ENCODE data around the gene PARP3. TPM values are rescaled to one million over a fixed set of nuclear protein-coding genes. Genes with fewer than 3 reads are reported as not detected.
"Not testable (repeated sequence)": the region's sequence is repeated elsewhere in the genome, so short reads cannot be mapped to it uniquely, and the experiment has no call there.

PARP3 gene
- total RNA-seq, result 5.6 and 6.7 TPM in 2 replicates

- DNase-seq (ENCODE audit: low read depth in 2 of 2), result peak; percentile 99 to 100
These were observed at the start of gene PARP3, which contains the start of gene RRP9 for GRCh38 chr3:51941798-51942602. Gene PARP3, plus strand, starts transcription at chr3:51942363. Its CDS starts 993 bp downstream, at chr3:51943356. Gene RRP9, minus strand, starts transcription at chr3:51941904. Its CDS starts 37 bp downstream, at chr3:51941867.

- no peak for DNase-seq (ENCODE audit: low read depth in 2 of 2)
These were observed 47.8 kb upstream of the PARP3 start for GRCh38 chr3:51894391-51894790.

- DNase-seq (ENCODE audit: low read depth in 2 of 2), result no peak
These were observed 47.2 kb upstream of the PARP3 start for GRCh38 chr3:51894939-51895338.

- no peak for DNase-seq (ENCODE audit: low read depth in 2 of 2)
These were observed 45.4 kb upstream of the PARP3 start for GRCh38 chr3:51896607-51897305.

DNA sequence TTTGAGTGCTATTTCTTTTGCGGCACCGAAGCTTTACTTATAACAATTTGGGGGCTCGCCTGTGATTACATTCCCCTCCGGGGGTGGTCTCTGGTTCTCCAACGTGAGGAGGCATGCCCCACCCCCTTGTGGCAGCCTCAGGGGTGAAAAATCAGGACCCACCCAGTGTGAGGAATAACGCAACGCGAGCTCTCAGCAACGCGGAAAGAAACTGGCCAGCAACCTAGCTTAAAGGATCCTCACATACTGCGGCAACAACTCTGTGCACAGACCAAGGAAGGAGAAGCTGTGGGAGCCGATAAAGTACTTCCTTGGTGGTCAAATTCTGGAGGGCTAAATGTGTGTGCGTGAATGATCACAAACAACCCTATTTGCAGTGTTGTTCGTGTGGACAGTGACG is 44.8 kb upstream of the PARP3 start:
- no peak for DNase-seq (ENCODE audit: low read depth in 2 of 2)

DNA sequence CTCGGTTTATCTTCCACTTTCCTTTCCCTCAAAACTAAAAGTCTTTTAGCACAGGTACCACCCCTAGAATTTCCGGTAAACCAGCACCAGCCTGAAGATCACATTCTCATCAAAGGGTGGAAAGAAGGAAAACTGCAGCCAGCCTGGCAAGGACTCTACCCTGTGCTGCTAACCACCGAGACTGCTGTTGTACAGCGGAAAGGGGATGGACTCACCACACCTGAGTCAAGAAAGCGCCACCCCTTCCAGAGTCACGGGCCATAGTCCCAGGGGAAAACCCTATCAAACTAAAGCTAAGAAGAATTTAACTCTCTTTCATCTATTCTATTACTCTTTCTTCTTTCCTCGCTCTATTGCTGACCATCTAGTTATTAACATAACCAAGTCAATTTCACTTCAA is 42.1 kb upstream of the PARP3 start:
- DNase-seq (ENCODE audit: low read depth in 2 of 2), result not testable (repeated sequence)

- DNase-seq (ENCODE audit: low read depth in 2 of 2), result peak in 1 of 2 donors; percentile 15
These were observed 39.8 kb upstream of the PARP3 start for GRCh38 chr3:51902361-51902760.

- DNase-seq (ENCODE audit: low read depth in 2 of 2), result no peak
These were observed 37.9 kb upstream of the PARP3 start for GRCh38 chr3:51904034-51904823.

- DNase-seq (ENCODE audit: low read depth in 2 of 2), result no peak
These were observed 34.1 kb upstream of the PARP3 start for GRCh38 chr3:51908026-51908425.

- no peak for DNase-seq (ENCODE audit: low read depth in 2 of 2)
These were observed 25.7 kb upstream of the PARP3 start for GRCh38 chr3:51916418-51916817.

GRCh38 chr3:51921081-51921578 is 21.0 kb upstream of the PARP3 start:
- DNase-seq (ENCODE audit: low read depth in 2 of 2), result no peak

- no peak for DNase-seq (ENCODE audit: low read depth in 2 of 2)
These were observed 14.8 kb upstream of the PARP3 start for GRCh38 chr3:51927061-51927977.

DNA sequence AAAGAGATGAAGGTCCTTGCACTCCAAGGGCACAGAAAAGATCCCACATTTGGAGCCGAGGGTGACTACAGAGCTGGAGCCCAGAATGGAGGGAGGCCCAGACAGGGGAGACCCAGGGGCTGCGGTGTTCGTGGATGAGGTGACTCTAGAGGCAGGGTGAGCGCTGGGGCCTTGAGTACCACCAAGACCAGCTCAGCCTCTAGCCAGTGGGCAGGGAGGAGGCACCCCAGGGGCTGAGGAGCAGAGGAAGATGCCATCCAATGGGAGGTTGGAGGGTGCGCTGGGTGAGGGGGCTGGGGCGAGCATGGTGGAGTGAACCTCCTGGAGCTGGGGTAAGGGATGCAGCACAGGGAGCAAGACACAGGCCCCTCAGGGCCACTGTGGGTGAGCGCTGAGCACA is 13.7 kb upstream of the PARP3 start:
- DNase-seq (ENCODE audit: low read depth in 2 of 2), result no peak

- not testable (repeated sequence) for DNase-seq (ENCODE audit: low read depth in 2 of 2)
These were observed 13.2 kb upstream of the PARP3 start for GRCh38 chr3:51928981-51929380.

GRCh38 chr3:51929420-51930003 is 12.7 kb upstream of the PARP3 start:
- no peak for DNase-seq (ENCODE audit: low read depth in 2 of 2)

DNA sequence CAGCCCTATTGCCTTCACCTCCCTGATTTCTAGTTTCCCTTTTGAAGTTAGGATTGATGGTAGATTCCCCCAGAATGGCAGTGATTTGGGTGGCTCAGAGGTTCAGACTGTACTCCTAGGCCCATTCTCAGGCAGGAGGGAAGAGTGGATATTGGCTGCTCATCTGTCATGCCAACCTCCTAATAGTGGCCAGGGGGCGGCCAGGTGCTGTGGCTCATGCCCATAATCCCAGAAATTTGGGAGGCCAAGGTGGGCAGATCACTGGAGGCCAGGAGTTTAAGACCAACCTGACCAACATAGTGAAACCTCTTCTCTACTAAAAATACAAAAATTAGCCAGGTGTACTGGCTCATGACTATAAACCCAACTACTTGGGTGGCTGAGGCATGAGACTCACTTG is 11.7 kb upstream of the PARP3 start:
- DNase-seq (ENCODE audit: low read depth in 2 of 2), result no peak

- DNase-seq (ENCODE audit: low read depth in 2 of 2), result no peak
These were observed 10.4 kb upstream of the PARP3 start for GRCh38 chr3:51931756-51932155.

DNA sequence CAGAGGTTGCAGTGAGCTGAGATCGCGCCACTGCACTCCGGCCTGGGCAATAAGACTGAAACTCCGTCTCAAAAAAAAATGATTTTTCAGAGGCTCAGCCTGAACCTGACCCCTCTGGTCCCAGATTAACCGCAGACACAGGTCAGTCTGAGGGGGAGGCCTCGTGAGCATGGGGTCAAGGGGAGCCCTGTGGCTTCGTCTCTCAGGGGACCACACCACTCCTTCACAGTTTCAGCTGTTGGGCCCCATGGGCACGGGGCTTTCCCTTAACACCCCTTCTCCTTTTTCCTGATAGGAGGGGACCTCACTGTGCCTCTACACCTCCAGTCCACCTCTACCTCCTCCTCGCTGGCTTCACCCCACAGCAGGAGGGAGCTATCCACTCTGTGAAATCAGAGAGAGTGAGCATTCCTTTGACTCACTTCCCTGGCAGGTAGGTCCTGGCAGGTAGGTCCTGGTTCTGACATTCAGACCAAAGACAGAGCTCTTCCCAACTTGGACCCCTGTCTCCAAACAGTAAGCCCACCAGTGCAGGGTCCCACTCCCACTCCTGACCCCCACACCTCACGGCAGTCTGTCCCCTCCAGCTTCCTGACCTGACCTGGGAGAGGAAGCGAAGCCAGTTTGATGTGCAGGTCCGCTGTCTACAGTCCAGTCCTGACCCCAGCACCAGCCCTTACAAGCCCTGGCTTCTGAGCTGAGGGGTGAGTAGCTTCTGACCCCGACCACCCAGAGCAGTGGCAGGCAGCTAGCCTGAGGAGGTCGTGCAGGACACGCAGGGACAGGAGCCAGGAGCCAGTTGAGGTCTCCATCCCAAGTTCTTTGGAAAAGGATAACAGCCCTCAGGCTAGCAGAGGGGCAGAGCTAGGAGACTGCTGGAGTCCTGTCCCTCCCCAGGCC is 9.4 kb upstream of the PARP3 start:
- DNase-seq (ENCODE audit: low read depth in 2 of 2), result no peak

DNA sequence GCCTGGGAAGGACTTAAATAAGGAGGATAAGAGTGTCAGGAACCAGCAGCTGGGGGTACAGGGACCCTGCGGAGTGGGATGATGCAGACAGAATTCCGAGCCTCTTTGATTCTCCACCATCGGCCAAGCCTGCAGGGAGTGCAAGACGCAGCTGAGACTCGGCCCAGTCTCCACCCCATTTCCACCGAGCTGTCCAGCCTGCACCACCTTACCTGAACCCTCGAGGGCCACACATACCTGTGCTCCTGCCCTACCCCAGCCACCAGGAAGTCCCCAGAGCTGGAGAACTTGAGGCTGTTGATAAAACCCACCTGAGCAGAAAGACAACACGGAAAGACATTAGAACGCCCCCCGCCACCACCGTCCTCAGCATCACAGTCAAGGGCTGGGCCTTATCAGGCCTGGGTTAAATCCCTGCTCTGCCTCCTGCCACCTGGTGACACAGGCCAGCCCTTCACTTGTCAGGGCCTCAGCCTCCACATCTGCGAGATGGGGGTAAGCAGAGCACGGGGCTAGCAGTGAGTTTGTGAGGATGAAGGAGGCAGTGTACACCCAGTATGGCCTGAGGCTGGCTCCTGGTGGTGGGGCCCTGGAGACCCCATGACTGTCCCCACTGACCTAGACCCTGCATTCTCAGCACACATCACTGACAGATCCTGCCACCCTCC is 8.6 kb upstream of the PARP3 start:
- DNase-seq (ENCODE audit: low read depth in 2 of 2), result no peak
